HG03442 (cell line): Measurements from ENCODE around the gene SRP68.
A peak's percentile ranks its signal among the peaks of the same experiment; 100 is the strongest.

Experiments
- ATAC-seq: cut with Tn5 transposase; IDR thresholded peaks from one replicate; pipeline ENCODE4 v1.9.1; 2021; ENCODE audit warnings: mild to moderate bottlenecking, moderate library complexity; ENCODE audit not compliant: unreplicated experiment

Gene SRP68

DNA sequence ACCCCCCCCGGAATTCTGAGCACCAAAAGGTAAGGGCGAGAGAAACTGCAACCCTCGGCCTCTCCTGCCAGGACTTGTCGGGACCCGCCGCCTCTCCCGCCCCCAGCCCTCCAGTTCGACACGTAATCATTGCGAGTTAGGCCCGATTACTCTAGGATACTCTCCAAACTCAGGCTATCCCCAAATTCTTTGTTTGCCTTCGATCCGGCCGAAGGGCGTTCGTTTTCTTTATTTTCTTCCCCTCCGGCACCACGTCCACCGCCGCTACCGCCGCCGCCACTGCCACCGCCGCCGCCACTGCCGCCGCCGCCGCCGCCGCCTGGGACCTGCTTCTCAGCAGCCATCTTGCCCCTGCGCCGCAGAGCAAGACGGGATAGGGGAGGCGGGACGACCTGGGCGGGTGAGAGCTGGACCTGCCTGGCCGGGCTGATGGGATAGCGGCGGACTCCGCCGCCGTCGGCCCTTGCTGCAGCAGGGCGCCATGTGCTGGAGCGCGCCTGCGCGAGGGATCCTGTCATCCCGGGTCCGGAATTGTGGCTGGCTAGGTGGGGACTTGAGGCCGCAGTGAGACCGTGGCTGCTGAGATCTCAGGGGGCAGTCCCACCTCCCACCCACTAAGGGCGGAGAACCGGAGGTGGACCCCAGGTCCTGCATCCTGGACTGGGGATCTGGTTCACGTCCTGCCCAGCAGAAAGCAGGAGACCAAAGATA is at the start of gene SRP68:
SRP68 (minus strand) TSS at position 370 of the 711 bp plus-strand sequence; CDS start at position 344, 26 bp downstream.
- peak; percentile 75 for ATAC-seq

DNA sequence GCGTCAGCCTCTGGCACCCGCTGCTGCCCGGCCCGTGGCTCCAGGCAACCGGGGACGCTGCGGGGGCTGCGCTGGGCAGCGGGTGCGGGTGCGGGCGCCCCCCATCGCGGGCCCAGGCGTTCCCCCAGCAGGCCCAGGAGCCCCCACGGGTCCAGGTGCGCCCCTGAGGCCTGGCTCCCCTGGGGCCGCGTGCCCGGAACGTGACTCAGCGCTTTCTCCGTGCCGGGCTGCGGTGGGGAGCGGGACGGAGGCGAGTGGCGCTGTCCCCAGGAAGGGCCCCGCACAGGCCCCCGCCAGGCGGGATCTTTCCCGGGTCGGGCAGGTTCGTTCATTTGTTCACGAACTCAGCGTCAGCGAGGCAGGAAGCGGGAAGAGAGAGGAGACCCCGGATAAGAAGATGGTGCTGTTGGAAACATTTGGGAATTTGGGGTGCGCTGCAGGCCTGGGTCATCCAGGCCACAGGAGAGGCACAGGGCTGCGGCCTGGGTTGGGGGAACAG is 49.7 kb upstream of the SRP68 start:
- no peak for ATAC-seq

DNA sequence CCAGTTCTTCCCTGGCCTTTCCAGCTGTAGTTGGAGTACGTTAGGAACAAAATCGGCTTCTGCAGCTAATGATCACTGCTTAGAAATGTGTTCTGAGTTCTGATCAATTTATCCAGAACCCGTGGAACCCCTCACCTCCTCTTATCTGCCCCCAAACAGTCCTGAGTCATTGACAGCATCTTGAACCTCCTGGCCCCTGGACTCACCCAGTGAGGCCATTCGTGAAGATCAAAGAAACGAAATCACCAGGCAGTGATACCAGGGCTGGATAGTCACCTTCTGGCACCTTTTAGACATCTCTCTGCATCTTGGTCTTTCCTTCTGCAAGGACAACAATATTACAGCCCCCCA is 48.3 kb upstream of the SRP68 start:
- no peak for ATAC-seq

GRCh38 chr17:76119409-76120371 is 47.4 kb upstream of the SRP68 start:
- ATAC-seq: no peak

DNA sequence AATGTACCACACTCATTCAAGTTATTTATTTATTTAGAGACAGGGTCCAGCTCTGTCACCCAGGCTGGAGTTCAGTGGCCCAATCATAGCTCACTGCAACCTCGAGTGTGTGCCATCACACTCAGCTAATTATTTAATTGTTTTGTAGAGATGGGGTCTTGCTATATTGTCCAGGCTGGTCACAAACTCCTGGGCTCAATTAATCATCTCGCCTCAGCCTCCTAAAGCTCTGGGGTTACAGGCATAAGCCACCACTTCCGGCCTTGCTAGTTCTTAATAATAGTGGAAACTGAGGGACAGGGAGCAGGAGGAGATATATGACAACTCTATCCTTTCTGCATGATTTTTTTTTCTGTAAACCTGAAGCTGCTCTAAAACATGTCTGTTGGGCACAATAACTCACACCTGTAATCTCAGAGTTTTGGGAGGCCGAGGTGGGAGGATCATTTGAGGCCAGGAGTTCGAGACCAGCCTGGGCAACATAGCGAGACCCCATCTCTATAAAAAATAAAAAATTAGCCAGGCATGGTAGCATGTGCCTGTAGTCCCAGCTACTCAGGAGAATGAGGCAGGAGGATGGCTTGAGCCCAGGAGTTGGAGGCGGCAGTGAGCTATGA is 42.9 kb upstream of the SRP68 start:
- no peak for ATAC-seq

DNA sequence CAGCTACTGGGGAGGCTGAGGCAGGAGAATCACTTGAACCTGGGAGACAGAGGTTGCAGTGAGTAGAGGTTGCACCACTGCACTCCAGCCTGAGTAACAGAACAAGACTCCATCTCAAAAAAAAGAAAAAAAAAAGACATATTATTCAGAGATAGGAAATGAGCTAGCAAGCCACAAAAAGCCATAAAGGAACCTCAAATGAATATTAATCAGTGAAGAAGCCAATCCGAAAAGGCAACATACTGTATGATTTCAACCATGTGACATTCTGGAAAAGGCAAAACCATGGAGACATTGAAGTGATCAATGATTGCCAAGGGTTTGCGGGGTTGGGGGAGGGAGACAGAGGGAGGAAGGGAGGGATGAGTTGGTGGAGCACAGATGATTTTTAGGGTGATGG is 39.6 kb upstream of the SRP68 start:
- no peak for ATAC-seq

DNA sequence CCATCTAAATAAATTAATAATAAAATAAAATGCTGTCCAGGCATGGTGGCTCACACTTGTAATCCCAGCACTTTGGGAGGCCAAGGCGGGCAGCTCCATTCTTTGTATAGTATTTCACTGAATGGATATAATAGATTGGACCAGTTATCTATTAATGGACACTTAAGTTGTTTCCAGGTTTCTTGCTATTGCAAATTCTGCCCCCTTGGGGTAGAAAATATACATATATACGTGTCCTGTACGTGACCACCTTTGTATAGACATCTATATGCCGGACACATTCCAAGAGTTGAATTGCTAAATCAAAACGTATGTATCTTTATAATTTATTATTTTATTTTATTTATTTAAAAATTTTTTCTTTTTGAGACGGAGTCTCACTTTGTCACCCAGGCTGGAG is 35.2 kb upstream of the SRP68 start:
- ATAC-seq: no peak

GRCh38 chr17:76106703-76107102 is 34.4 kb upstream of the SRP68 start:
- ATAC-seq: no peak

- no peak for ATAC-seq
Measured at GRCh38 chr17:76104896-76105231, 32.5 kb upstream of the SRP68 start.

GRCh38 chr17:76104140-76104895 is 32.0 kb upstream of the SRP68 start:
- ATAC-seq: no peak

GRCh38 chr17:76103274-76104139 is 31.2 kb upstream of the SRP68 start, which contains the start of gene EXOC7:
TSS of gene EXOC7 (minus strand) at chr17:76103787. CDS start at chr17:76103692, 95 bp downstream.
- ATAC-seq: peak; percentile 80

DNA sequence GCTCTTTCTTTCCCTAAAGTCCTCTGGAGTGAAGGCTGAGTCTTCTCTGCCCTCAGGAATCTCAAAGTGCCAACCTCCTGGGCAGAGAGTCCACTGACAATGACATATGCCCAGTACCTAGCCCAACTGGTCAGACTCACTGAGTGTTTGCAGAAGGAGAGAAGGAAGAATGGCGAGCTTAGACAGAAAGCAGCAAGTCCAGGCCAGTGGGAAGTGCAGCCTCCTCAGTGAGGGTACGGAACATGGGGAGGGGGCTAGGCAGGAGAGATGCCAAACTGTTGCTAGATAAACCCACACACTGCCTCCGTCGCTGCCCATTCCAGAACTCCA is 30.6 kb upstream of the SRP68 start:
- ATAC-seq: no peak

DNA sequence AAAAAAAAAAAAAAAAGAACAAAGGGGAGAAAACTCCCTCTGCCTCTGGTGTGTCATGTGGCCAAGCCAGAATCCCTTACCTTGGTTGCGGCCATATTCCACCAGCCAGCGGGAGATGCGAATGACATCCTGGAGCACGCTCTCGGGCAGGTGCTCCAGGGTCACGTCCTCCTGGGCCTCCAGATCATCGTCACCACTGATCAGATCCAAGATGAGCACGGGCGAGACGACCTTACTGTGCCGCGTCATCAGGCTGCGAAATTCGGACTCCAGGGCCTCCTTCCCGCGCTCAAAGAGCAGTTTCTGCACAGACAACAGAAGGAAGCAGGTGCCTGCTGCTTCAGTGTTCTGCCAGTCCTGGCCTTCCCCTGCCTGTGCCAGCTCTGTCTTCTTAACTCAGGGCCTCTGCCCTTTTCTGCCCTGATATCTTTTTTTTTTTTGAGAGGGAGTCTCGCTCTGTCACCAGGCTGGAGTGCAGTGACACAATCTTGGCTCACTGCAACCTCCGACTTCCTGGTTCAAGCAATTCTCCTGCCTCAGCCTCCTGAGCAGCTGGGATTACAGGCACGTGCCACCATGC is 25.5 kb upstream of the SRP68 start:
- no peak for ATAC-seq

- ATAC-seq: no peak
Measured at GRCh38 chr17:76095943-76096342, 23.6 kb upstream of the SRP68 start.

GRCh38 chr17:76094046-76094445 is 21.7 kb upstream of the SRP68 start:
- ATAC-seq: no peak

GRCh38 chr17:76092526-76093413 is 20.5 kb upstream of the SRP68 start:
- no peak for ATAC-seq

DNA sequence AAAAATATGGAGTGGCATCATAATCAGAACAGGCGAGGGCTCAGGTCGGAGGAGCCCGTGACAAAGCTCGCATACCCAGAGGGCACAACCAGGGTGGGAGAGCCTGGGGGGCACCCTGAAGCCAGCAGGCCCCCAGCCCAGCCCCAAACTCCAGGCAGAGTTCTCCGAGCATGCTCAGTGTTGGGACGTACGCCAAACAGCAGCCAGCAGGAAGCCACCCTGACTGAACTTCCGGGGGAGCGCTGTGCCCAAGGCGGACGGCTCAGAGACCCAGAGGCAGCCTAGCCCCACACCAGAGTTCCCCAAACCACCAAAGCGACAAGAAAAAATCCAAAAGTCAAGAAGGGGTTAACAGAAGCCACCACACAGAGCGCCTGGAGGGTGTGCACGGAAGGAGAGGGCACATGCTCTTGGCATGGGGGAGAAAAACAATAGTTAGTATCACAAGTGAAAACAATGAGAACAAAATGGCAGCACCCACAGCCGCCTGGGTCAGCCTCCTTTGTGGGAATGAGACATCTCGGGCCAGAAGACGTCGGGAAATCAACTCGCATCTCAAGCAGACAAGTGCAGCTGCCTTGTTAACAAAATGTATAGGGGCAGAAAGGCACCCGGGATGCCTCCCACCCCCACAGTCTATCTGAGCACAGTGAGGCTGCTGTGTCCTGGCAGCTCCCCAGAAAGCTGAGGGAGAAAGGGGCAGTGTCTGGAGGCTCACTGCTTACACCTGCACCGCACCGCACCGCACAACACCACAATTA is 19.4 kb upstream of the SRP68 start:
- no peak for ATAC-seq
